Fibroblast of peridontal ligament (primary cell): ENCODE measurements around the gene CISD1.

Source experiments
- DNase-seq: peaks from one replicate; pipeline ENCODE4 v3.0.0-alpha.2; 2010; ENCODE audit errors: extremely low read depth

The CISD1 gene

GRCh38 chr10:58311026-58311425, 42.1 kb downstream of the CISD1 start:
- DNase-seq, result peak; percentile 37

DNA sequence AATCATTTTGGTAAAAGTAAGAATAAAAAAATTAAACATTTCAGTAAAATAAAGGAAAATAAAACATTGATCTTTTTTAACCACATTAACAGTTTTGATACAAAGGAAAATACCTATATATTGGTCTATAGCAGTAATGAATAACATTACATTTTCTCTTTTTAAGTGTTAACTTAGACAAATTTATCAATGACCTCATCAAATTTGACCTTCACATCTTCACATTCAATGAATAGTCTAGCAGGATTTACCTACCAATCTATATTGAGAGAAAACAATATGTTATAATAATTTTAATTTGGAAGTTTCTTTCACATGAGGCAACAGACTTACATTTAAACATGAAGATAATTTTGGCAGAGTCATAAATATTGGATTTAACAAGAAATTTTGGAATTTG, 47.9 kb downstream of the CISD1 start:
- no peak for DNase-seq

GRCh38 chr10:58318346-58318745, 49.4 kb downstream of the CISD1 start:
- DNase-seq, result peak; percentile 53

GRCh38 chr10:58319599-58319998, 50.6 kb downstream of the CISD1 start:
- peak; percentile 1 for DNase-seq

DNA sequence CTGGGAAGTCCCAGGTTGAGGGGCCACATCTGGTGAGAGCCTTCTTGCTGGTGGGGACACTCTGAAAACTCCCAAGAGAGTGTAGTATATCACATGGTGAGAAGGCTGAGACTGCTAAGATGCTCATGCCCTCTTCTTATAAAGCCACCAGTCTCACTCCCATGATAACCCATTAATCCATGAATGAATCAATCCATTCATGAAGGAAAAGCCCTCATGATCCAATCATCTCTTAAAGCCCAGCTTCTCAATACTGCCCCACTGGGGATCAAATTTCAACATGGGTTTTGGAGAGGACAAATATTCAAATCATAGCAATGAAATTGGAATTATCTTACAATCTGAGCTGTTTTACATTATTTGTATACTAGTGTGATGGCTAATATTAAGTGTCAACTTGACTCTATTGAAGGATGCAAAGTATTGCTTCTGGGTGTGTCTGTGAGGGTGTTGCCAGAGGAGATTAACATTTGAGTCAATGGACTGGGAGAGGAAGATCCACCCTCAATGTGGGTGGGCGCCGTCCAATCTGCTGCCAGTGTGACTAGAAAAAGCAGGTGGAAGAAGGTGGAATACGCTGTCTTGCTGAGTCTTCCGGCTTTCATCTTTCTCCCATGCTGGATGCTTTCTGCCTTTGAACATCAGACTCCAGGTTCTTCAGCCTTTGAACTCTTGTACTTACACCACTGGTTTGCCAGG, 51.5 kb downstream of the CISD1 start:
- DNase-seq, result no peak

- peak; percentile 51 for DNase-seq
These were observed 53.3 kb downstream of the CISD1 start for GRCh38 chr10:58322072-58322834.

DNA sequence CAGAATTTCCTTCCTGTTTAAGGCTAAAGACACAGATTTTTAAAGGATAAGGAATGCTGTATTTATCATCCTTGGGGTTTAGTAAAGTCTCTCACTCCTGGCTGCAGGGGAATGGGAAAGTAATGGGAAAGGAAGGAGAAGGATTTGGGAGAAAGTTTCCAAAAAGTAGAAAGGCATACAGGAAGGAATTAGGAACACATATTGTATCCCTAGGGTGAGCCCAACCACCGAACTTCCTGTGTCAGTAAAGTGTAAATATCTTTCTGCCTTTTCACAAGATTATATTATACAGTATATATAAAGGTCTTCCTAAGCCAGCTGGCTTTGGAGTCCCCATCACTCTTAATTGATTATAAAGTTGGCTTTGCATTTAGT, 53.9 kb downstream of the CISD1 start:
- peak; percentile 8 for DNase-seq

DNA sequence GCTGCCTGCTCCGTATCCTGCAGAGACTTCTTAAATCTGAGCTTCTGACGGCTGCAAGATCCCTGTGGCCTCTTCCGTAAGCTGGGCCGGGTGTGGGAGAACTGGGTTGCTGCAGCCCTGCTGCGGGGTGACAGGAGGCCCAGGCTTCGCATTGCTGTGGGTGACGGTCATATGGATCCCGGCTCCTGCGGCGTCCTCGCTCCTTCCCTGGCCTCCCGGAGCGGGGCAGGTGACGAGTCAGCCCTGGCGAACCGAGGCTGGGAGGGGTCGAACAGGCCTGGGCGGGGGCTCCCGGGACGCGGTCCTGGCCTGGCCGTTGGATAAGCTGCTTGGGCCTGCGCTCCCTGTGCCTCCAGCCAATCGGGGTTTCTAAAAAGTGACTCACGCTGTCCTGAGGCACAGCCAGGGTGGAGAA, 58.0 kb downstream of the CISD1 start:
- DNase-seq, result peak; percentile 27

- no peak for DNase-seq
These were observed 59.3 kb downstream of the CISD1 start for GRCh38 chr10:58328233-58328632.

DNA sequence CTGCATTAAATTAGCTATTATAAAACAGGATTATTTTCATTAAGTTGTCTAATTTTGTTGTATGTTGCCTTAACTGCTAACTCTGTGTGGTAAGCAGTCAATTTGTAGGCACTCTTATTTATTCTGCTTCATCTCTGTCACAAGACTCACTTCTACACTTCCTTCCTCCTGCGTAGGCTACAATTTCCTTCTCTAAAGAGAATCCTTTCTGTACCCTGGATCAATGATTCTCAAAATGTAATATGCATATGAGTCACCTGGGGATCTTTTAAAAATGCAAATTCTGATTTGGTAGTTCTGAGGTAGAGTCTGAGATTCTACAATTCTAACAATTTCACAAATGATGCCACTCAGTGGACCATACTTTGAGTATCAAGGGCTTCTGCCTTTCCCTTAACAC, 61.5 kb downstream of the CISD1 start:
- no peak for DNase-seq

DNA sequence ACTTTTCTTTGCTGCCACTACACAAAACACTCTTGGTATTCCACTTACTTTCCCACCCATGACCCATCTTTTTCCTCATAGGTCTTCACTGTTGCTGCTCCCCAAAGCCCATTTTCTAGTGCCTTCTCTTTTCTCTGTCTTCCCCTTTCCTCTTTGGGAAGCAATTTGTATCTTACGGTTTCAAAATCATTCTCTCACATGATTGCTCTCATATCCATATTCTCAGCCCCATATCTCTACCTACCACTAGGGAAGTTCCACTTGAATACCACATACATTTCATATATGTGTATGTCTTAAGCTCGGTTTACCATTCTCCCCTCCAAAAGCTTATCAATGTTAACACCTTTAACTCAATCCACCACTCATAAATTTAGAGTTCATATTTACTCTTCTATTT, 62.7 kb downstream of the CISD1 start:
- DNase-seq, result no peak

GRCh38 chr10:58334817-58335305, 65.9 kb downstream of the CISD1 start, which contains the start of gene UBE2D1:
Gene UBE2D1, plus strand, starts transcription at chr10:58335006. Its CDS starts 196 bp downstream, at chr10:58335202.
- DNase-seq, result peak; percentile 52

GRCh38 chr10:58335306-58336005, 66.5 kb downstream of the CISD1 start:
- DNase-seq, result peak; percentile 20

GRCh38 chr10:58336242-58336641, 67.3 kb downstream of the CISD1 start:
- DNase-seq, result no peak
